K562 (cell line): ENCODE results near the gene SEC11A. TPM values are rescaled to one million over a fixed set of nuclear protein-coding genes. Genes with fewer than 3 reads are reported as not detected.

ENCODE experiments used
- ATAC-seq: fragments of 200-7000 bp; cut with Tn5 transposase; 3 replicates; pipeline ENCODE4 v1.9.1; 2020; ENCODE audit warnings: moderate library complexity
- BruUV-seq: library from RNA; stranded (reverse); fragments of 400-500 nt; replicated peaks from 2 replicates; lab custom pipeline; 2021; lab: Mats Ljungman, UMichigan
- CTCF ChIA-PET: fragments of 300-600 bp; formaldehyde crosslinking; extraction: SDS; loops from one replicate; lab custom pipeline; 2021; ENCODE audit warnings: low intra/inter-chr PET ratio; lab: Yijun Ruan, JAX
- POLR2A ChIA-PET: fragments of 300-600, 350-650 bp; sonication (Branson Sonifier 250); formaldehyde crosslinking; extraction: SDS; loops from one replicate; lab custom pipeline; 2021; ENCODE audit warnings: antibody characterized with exemption, inconsistent platforms; lab: Yijun Ruan, JAX
- DNase-seq, 4 experiments: peaks; one replicate each; pipeline versions ENCODE4 v3.0.0 to v3.0.0-alpha.2; 2011 to 2018; ENCODE audit warnings: low spot score in 3 of 4, mixed read lengths in 3 of 4; ENCODE audit errors: extremely low read depth in 1 of 4
- FAIRE-seq: peaks from 2 replicates; lab custom pipeline; 2011; peaks lifted over from hg19 to GRCh38; lab: Jason Lieb, UNC
- H2AFZ ChIP-seq: 2 replicates; pipeline ENCODE4 v1.6.0; 2011; ENCODE audit warnings: low read depth, low read length, control low read depth, inconsistent platforms
- H3K27ac ChIP-seq: fragments of 200-600 bp; 3 replicates; pipeline ENCODE4 v1.8.0; 2011; ENCODE audit warnings: low read depth, mild to moderate bottlenecking, control low read depth, inconsistent platforms, low read length, moderate library complexity, mixed read lengths; ENCODE audit errors: extremely low read depth
- H3K27me3 ChIP-seq, 2 experiments: fragments of 300-600 bp in 1 of 2; 2 replicates in 1 of 2; 3 replicates in 1 of 2; pipeline versions ENCODE4 v1.6.0 to v1.8.0; 2011; ENCODE audit warnings: inconsistent platforms in 2 of 2, low read length in 2 of 2, mild to moderate bottlenecking in 1 of 2, mixed read lengths in 1 of 2, moderate library complexity in 1 of 2; ENCODE audit not compliant: control insufficient read depth in 2 of 2, insufficient read depth in 2 of 2
- H3K36me3 ChIP-seq: fragments of 300-600 bp; 3 replicates; pipeline ENCODE4 v1.8.0; 2011; ENCODE audit warnings: mild to moderate bottlenecking, low read length, inconsistent platforms; ENCODE audit not compliant: control insufficient read depth, insufficient read depth
- H3K4me1 ChIP-seq, 2 experiments: fragments of 200-600 bp in 1 of 2; replicated peaks in 1 of 2; 2 replicates in 1 of 2; 3 replicates in 1 of 2; pipeline versions ENCODE4 v1.5.1 to v1.8.0; 2011; ENCODE audit warnings: inconsistent platforms in 2 of 2, low read length in 2 of 2, mild to moderate bottlenecking in 1 of 2, mixed read lengths in 1 of 2, moderate library complexity in 1 of 2; ENCODE audit not compliant: control insufficient read depth in 2 of 2, insufficient read depth in 2 of 2
- H3K4me2 ChIP-seq: 2 replicates; pipeline ENCODE4 v1.6.1; 2011; ENCODE audit warnings: low read length, control low read depth, inconsistent platforms, mixed read lengths; ENCODE audit not compliant: insufficient read depth
- H3K4me3 ChIP-seq: fragments of 200-600 bp; sonication (generic), shearing (Covaris generic); 2 replicates; pipeline ENCODE4 v1.5.1; 2016; ENCODE audit warnings: control low read depth, inconsistent platforms
- H3K79me2 ChIP-seq: fragments of 200-600 bp; 3 replicates; pipeline ENCODE4 v1.8.0; 2011; ENCODE audit warnings: low read length, inconsistent platforms; ENCODE audit not compliant: control insufficient read depth, insufficient read depth
- H3K9ac ChIP-seq, 2 experiments: 2 replicates each; pipeline versions ENCODE4 v1.6.0 to v1.6.1; 2011; ENCODE audit warnings: low read depth in 2 of 2, low read length in 2 of 2, control low read depth in 1 of 2, inconsistent platforms in 1 of 2, mild to moderate bottlenecking in 1 of 2, mixed read lengths in 1 of 2; ENCODE audit not compliant: insufficient read depth in 1 of 2
- H3K9me1 ChIP-seq: one replicate; pipeline ENCODE4 v1.6.0; 2011; ENCODE audit warnings: inconsistent platforms, mild to moderate bottlenecking, low read length, moderate library complexity; ENCODE audit not compliant: control insufficient read depth, insufficient read depth
- H3K9me3 ChIP-seq: replicated peaks from 2 replicates; pipeline ENCODE4 v1.5.1; 2011; ENCODE audit warnings: low read depth, low read length, inconsistent platforms; ENCODE audit not compliant: control insufficient read depth, insufficient read depth
- H4K20me1 ChIP-seq: replicated peaks from 2 replicates; pipeline ENCODE4 v1.6.1; 2011; ENCODE audit warnings: low read length, inconsistent platforms, mixed read lengths; ENCODE audit not compliant: control insufficient read depth, insufficient read depth
- ADNP ChIP-seq: fragments of 200-800 bp; sonication (Bioruptor generic); IDR thresholded peaks from 2 replicates; pipeline ENCODE4 v1.6.1; 2016; ENCODE audit warnings: missing genetic modification characterization, missing compliant biosample characterization
- CXXC5 ChIP-seq: fragments of 250-450 bp; sonication (Bioruptor Pico); IDR thresholded peaks from 2 replicates; pipeline ENCODE4 v1.8.0; 2022; ENCODE audit warnings: inconsistent platforms, mild to moderate bottlenecking, moderate library complexity
- FOSL1 ChIP-seq: fragments of 200-800 bp; sonication (Bioruptor generic); conservative IDR thresholded peaks from 2 replicates; pipeline ENCODE4 v1.6.1; 2016; ENCODE audit warnings: missing genetic modification characterization, missing compliant biosample characterization
- HLTF ChIP-seq: fragments of 450-650 bp; IDR thresholded peaks from 2 replicates; pipeline ENCODE4 v1.6.1; 2016
- ILF3 ChIP-seq: fragments of 450-650 bp; IDR thresholded peaks from 2 replicates; pipeline ENCODE4 v1.6.1; 2018; ENCODE audit warnings: antibody characterized with exemption, mild to moderate bottlenecking, moderate library complexity, borderline replicate concordance
- KLF13 ChIP-seq: fragments of 450-650 bp; IDR thresholded peaks from 2 replicates; pipeline ENCODE4 v1.6.1; 2016; ENCODE audit warnings: missing genetic modification characterization, low read depth, mild to moderate bottlenecking, missing compliant biosample characterization, moderate library complexity, borderline replicate concordance
- MED1 ChIP-seq: sonication (generic); formaldehyde crosslinking; IDR thresholded peaks from 2 replicates; pipeline ENCODE4 v1.8.1; 2023; ENCODE audit warnings: missing genetic modification reagents, borderline replicate concordance
- RFX7 ChIP-seq: fragments of 250-450 bp; sonication (Bioruptor Pico); IDR thresholded peaks from 2 replicates; pipeline ENCODE4 v1.5.1; 2021; ENCODE audit warnings: mild to moderate bottlenecking
- SRSF9 ChIP-seq: fragments of 200-400 bp; formaldehyde crosslinking; IDR thresholded peaks from 2 replicates; pipeline ENCODE4 v1.6.1; 2017; ENCODE audit warnings: low read depth, low read length, borderline replicate concordance
- U2AF2 ChIP-seq: fragments of 200-400 bp; formaldehyde crosslinking; optimal IDR thresholded peaks from 2 replicates; pipeline ENCODE3; 2017; ENCODE audit warnings: low read depth, mild to moderate bottlenecking, low read length
- ZBTB8A ChIP-seq: fragments of 450-650 bp; IDR thresholded peaks from 2 replicates; pipeline ENCODE4 v1.6.1; 2018; ENCODE audit warnings: mild to moderate bottlenecking, moderate library complexity; ENCODE audit not compliant: partially characterized antibody
- ZNF347 ChIP-seq: fragments of 450-650 bp; formaldehyde crosslinking; IDR thresholded peaks from 2 replicates; pipeline ENCODE4 v1.4.0; 2020; ENCODE audit warnings: low read depth, mild to moderate bottlenecking, moderate library complexity
- ZNF584 ChIP-seq: fragments of 200-800 bp; sonication (Bioruptor generic); IDR thresholded peaks from 2 replicates; pipeline ENCODE4 v1.6.1; 2016; ENCODE audit warnings: low read depth, mild to moderate bottlenecking, missing genetic modification characterization, missing compliant biosample characterization
- ZNF586 ChIP-seq: fragments of 450-650 bp; formaldehyde crosslinking; conservative IDR thresholded peaks from 2 replicates; pipeline ENCODE4 v1.4.0; 2020; ENCODE audit warnings: mild to moderate bottlenecking, moderate library complexity
- ZNF764 ChIP-seq: fragments of 250-450 bp; sonication (Bioruptor Pico); IDR thresholded peaks from 2 replicates; pipeline ENCODE4 v1.4.0; 2020; ENCODE audit warnings: low read depth, mild to moderate bottlenecking, moderate library complexity
- WGBS: fragments of 100-300 bp; shearing (Covaris generic); methylation state at CpG from one replicate; pipeline ENCODE4 v1.1.6; 2016; ENCODE audit warnings: low coverage, mixed read lengths; ENCODE audit not compliant: insufficient coverage; ENCODE audit errors: missing lambda C conversion rate; 5-methylcytosine and 5-hydroxymethylcytosine counted together
- in situ Hi-C: fragments of 300-500 bp; cut with MboI; formaldehyde crosslinking; loops from 4 replicates; pipeline ENCODE4 v1.15.0; 2018; ENCODE audit warnings: inconsistent platforms, mixed read lengths
- intact Hi-C: fragments of 100-400 bp; cut with micrococcal nuclease; formaldehyde crosslinking; loops from 2 replicates; pipeline ENCODE4 v1.14.2; 2022
- polyA plus RNA-seq, 8 experiments: library from polyadenylated mRNA; depleted of rRNA in 4 of 8; stranded (reverse) in 5 of 8; unstranded in 3 of 8; fragments of >200 nt; fragmentation: Nextera tagmentation in 2 of 8; fragmentation: Illumina TruSeq in 1 of 8; extraction: Ambion mirVana in 2 of 8; extraction: Trizol in 1 of 8; gene quantifications; 2 replicates each; pipeline versions ENCODE4 v1.2.1 to v1.2.3, GENCODE V29; 2011 to 2014; ENCODE audit warnings: inconsistent platforms in 1 of 8, missing spikeins in 1 of 8
- total RNA-seq, 7 experiments: library from RNA; depleted of rRNA in 6 of 7; stranded (reverse); fragments of >200 nt in 6 of 7; fragmentation: Illumina TruSeq in 2 of 7; extraction: Trizol in 2 of 7; gene quantifications; 2 replicates each; pipeline versions ENCODE4 v1.2.1 to v1.2.3, GENCODE V29; 2011 to 2021; ENCODE audit warnings: low replicate concordance in 1 of 7
- TF ChIP-seq, protein P1 (sequence below): fragments of 250-450 bp; sonication (Bioruptor Pico); IDR thresholded peaks from 2 replicates; pipeline ENCODE4 v1.8.0; 2021; ENCODE audit warnings: borderline replicate concordance, mild to moderate bottlenecking, moderate library complexity; ENCODE audit not compliant: poor library complexity, severe bottlenecking
- TF ChIP-seq, protein P2 (sequence below), 2 experiments: fragments of 450-650 bp in 1 of 2; sonication (generic) in 1 of 2; formaldehyde crosslinking in 1 of 2; IDR thresholded peaks in 1 of 2; conservative IDR thresholded peaks in 1 of 2; 2 replicates each; pipeline versions ENCODE4 v1.6.1 to v1.8.1; 2016 to 2023; ENCODE audit warnings: mild to moderate bottlenecking in 2 of 2, moderate library complexity in 2 of 2, inconsistent platforms in 1 of 2, missing genetic modification reagents in 1 of 2

SEC11A gene
- total and polyA plus RNA-seq, 9 of the 15 experiments (the other 6 are each of a cell fraction or from before 2014, with no cell fraction given): 175 to 310 (median 229) TPM

DNA sequence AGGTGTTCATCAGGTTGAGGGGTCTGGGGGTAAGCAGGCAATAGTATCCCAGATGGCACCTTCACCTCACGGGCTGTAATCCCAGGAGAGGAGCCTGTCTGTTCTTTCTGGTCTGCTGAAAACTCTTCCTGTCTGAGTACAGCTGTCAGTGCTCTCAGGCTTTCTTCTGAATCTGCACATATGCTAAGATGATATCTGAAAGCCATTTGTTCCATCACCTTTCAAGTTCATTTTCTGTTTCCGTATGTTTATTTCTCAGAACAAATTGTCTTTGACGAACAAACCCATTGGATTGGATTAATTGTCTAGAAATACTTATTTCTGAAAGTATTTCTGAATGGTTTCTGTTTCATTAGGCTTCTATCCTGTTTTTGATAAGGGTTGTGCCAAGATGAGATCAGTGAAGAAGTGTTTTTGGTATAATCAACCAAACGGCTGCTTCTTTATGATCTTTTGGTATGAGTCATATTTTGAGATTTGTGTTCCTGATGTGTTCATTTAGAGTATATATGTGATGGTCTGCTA lies 45.7 kb upstream of the SEC11A start:
- no TSS peak for BruUV-seq
- Histone ChIP-seq H3K4me1 (peaks cover 8 to 12% of the 10 kb centered on the region in 2 experiments; a peak in 2 of 5 replicates), H3K27ac (no peak overlapping the region), H3K4me3 (no peak overlapping the region), H3K9ac (peak overlapping the region in 1 of 2 experiments; percentile 32; a peak in 1 of 4 replicates), H3K9me1 (peaks cover 15% of the 10 kb centered on the region), H2AFZ (no peak overlapping the region), H4K20me1 (peaks cover 37% of the 10 kb centered on the region), H3K9me3 (no peaks in the 10 kb centered on the region), H3K36me3 (peaks cover 24% of the 10 kb centered on the region), H3K27me3 (no peaks in the 10 kb centered on the region), H3K4me2 (no peak overlapping the region), H3K79me2 (peaks cover 88% of the 10 kb centered on the region)
- ATAC-seq (no peak), FAIRE-seq (peak; percentile 23), DNase-seq (no peak)
- 37% methylated on average over 4 of the region's 4 CpGs for WGBS
- in situ Hi-C loops (no loop called here), intact Hi-C loops (no loop called here)
- CTCF ChIA-PET: no interaction called here
- POLR2A ChIA-PET: no interaction called here
- no peak for TF ChIP-seq KLF13 (tag)
- TF ChIP-seq SRSF9: no peak
- TF ChIP-seq CXXC5 (CRISPR knock-in tag): no peak
- no peak for TF ChIP-seq U2AF2
- TF ChIP-seq HLTF: no peak
- no peak for TF ChIP-seq ZNF586 (CRISPR knock-in tag)
- no peak for TF ChIP-seq ZNF764
- TF ChIP-seq, protein P1, sequence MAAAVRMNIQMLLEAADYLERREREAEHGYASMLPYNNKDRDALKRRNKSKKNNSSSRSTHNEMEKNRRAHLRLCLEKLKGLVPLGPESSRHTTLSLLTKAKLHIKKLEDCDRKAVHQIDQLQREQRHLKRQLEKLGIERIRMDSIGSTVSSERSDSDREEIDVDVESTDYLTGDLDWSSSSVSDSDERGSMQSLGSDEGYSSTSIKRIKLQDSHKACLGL (CRISPR knock-in tag): no peak
- TF ChIP-seq ZNF584 (CRISPR knock-in tag): no peak
- no peak for TF ChIP-seq RFX7 (CRISPR knock-in tag)
- TF ChIP-seq MED1 (CRISPR knock-in tag): no peak
- no peak for TF ChIP-seq ILF3
- TF ChIP-seq ZNF347 (CRISPR knock-in tag): no peak
- TF ChIP-seq FOSL1 (tag): peak; percentile 36; the same call in 1 of the 2 replicates
- no peak for TF ChIP-seq ZBTB8A
- TF ChIP-seq ADNP: no peak
- TF ChIP-seq, protein P2, sequence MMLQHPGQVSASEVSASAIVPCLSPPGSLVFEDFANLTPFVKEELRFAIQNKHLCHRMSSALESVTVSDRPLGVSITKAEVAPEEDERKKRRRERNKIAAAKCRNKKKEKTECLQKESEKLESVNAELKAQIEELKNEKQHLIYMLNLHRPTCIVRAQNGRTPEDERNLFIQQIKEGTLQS (IDR thresholded peaks at IDR 0.05): peak; percentile 31; the same call in 1 of the 2 replicates
- TF ChIP-seq, protein P2 (CRISPR knock-in tag; conservative IDR thresholded peaks at IDR 0.05): no peak
